Inferior parietal cortex (tissue), 1 donor: ENCODE results near the gene MTHFD2L.
A peak's percentile ranks its signal among the peaks of the same experiment; 100 is the strongest.

ENCODE experiments used
- DNase-seq: peaks from one replicate; pipeline ENCODE4 v3.0.0-alpha.2; 2016; ENCODE audit errors: extremely low spot score

Gene MTHFD2L

DNA sequence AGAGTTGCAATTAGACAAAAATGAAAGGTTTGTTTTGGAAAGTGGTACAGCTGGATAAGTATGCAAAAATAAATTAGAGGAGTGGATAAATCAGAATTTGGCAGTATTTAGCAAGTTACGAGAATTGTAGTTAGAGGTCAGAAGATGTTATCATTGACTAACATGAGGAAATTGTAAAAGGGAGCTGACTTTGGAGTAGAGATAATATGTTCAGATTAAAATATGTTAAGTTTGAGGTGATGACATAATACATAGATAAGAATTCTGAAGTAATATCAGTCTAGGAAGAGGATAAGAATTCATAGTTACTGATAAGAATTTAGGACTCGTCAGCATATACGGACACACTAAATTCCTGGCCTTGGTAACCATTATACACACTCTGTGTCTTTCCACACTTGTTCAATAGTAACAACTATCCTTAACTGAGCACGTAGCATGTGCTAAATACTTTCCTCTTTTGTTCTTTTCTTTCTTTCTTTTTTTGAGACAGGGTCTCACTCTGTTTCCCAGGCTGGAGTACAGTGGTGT is 146.2 kb downstream of the MTHFD2L start:
- no peak for DNase-seq

- no peak for DNase-seq
Measured at GRCh38 chr4:74305000-74305399, 147.1 kb downstream of the MTHFD2L start.

GRCh38 chr4:74307170-74307569 is 149.3 kb downstream of the MTHFD2L start:
- DNase-seq: no peak

DNA sequence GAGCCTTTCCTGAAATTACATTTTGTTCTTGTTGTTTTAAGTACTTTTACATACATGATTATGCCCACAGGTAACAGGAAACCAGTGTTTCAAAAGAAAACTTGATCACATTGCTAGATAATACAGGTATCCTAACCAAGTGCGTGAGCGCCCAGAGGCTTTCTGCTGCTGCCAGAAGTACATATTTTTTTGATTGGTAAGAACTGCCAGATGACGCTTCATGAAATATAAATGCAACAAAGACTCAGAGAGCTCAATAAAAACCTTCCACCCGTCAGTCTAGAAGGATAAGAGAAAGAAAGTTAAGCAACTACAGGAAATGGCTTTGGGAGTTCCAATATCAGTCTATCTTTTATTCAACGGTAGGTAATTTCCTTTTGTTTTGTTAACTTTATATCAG is 150.3 kb downstream of the MTHFD2L start, which contains the start of gene EPGN:
EPGN (plus strand) TSS at position 256 of the 400 bp plus-strand sequence; CDS start at position 320, 64 bp downstream.
- DNase-seq: no peak

DNA sequence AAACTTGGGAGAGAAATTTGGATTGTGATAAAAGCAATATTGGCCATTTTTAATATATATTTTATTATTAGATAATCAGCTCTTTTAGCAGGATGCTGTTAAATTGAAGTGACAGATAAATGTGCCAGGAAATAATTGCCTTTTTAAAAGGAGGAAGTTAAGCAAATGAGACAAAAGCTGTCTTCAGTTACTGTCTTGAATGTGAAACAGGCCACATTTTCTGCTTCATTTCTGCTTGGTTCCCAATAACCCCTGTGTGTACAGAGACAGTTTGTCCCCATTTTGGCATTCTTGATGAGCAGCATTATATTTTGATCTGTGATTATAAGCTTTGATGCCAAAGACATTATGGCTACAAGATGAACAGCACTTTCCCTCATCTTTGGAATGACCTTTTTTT is 151.3 kb downstream of the MTHFD2L start:
- no peak for DNase-seq

DNA sequence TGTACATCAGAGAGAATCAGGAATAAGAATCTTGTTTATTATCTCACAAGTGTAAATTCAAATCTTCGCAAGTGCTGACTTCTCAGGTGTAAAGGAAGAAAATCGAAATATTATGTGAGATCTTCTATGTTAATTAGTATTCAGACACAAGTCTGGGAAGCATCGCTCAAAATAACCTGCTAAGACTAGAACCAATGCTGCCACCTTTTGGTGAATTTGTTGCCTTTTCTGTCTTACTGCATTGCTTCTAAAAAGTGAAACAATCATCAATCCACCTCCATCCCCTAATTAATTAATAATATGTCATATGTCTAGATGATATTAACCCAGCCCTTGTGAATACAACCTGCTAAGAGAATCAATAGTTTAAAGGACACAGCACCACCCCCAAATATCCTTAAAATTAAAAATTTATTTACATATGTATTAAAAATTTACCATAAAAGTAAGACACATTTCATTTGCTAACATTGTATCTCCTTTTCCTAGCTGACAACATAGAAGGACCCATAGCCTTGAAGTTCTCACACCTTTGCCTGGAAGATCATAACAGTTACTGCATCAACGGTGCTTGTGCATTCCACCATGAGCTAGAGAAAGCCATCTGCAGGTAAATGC is 153.9 kb downstream of the MTHFD2L start:
- peak; percentile 81 for DNase-seq

GRCh38 chr4:74314329-74314728 is 156.4 kb downstream of the MTHFD2L start:
- no peak for DNase-seq

DNA sequence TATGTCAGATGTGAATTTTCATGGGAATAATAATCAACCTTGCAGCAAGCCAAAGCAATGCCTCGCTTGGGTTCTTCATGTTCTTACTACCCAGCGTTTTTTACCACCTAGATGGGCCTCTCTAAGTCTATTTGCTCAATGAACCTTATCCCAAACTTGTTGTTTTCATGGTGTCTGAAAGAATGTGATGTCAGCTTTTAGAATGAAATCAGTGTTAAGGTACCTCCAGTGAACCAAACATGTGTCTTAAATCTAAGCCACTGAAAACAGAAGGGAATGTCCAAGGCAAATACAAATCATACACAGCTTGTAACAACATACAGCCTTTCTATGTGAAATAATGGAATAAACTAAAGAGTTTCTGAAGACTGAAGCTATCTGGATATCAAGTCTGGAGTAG is 157.0 kb downstream of the MTHFD2L start:
- no peak for DNase-seq

- DNase-seq: no peak
Measured at GRCh38 chr4:74315376-74315775, 157.5 kb downstream of the MTHFD2L start.

- DNase-seq: no peak
Measured at GRCh38 chr4:74316397-74316796, 158.5 kb downstream of the MTHFD2L start.

DNA sequence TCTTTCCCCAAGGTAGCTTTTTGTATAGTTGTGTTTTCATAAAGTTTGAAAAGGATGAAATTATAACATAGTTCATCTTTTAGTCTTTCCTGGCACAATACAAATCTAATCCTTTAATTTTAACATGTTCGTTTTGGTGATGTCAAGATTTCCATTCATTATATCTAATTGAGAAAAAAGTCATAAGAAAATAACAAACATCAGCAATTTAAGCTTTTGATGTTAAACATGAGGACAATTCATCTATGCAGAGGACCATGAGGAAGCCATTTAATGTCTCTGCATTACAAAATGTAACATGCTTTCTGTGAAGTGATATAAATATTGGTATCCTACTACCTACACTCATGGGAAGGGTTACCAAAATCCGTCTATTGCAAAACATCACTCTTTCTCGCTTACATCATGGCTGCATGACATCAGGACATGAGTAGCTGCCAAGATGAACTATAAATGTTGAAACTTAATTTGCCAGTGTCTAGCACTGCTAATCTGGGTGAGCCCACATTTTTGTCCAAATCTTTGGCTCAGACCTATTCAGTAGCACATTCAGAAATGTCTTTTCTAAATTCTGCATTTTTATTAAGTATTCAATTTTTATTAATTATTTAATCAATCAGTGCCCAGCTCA is 159.8 kb downstream of the MTHFD2L start:
- no peak for DNase-seq

- DNase-seq: no peak
Measured at GRCh38 chr4:74318276-74318675, 160.4 kb downstream of the MTHFD2L start.

DNA sequence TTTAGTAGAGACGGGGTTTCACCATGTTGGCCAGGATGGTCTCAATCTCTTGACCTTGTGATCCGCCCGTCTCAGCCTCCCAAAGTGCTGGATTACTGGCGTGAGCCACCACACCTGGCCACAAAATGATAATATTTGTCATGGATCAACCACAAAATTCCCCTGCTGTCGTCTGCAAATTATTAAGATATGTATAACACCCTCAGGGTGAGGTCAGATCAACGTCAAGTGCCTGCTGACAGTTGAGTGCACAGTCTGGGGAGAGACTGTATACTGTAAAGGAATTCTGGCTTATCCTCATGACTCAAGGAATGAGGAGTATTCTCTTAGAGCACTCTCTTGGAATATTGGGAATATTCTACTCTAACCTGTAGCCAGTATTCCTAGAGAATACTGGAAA is 161.6 kb downstream of the MTHFD2L start:
- DNase-seq: no peak

DNA sequence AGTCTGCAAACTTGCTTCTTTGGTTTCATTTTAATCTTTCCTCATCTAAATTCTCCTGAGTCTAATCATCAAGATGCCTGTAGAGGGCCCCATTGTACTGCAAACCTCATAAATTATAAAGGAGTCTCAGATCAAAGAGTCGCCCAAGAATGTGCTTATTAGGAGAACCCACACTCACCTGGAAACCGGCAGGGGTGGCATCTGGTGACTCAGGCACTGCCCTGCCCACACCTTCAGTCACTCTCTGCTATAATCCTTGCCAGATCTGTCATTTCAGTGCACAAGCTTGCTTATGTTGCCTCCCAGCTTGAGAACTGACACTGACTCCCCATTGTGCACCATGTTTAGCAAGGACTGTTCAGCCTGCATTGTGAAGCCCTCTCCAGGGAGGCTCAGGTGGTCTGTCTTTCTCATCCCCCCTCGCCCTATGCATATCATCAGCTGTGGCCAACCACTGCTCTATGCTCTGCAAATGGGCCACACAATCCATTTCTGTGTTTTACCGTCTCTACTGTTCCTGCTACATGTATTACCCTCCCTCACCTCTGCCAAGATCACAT is 162.7 kb downstream of the MTHFD2L start:
- DNase-seq: peak; percentile 61

DNA sequence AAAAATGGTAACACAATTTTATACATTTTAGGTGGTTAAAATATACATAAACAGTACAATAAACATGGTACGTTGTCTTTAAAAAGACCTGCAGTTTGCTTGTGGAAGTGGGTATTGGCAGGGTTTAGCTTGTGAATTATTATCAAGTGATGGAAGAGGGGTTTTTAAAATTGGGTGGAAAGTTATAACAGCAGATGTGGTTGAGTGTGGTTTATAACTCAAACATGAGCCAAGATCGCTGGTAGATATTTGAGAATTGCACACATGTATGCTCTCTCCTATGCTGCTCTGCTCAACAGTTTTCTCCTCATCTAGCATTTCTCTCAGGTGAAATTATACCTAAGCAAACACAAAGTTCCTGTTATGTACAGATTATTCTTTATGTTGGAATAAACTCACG is 164.4 kb downstream of the MTHFD2L start:
- DNase-seq: no peak

DNA sequence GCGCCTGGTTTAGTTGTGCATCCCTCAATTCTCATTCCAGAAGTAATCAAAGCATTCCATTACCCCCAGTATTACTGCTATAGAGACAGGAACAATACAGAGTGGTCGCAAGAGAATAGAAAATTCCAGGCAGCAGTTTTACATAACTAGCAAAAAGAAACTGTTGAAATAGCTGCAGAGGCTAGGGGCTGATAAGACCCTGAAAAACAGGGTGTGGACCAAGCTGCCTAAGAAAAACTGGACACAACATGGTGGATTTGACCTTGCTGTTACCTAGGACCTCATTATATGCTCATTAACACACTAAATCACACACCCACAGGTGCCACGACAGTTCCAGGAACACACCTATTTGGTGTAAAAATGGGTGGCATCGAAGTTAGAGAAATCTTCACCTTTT is 165.7 kb downstream of the MTHFD2L start:
- DNase-seq: no peak

DNA sequence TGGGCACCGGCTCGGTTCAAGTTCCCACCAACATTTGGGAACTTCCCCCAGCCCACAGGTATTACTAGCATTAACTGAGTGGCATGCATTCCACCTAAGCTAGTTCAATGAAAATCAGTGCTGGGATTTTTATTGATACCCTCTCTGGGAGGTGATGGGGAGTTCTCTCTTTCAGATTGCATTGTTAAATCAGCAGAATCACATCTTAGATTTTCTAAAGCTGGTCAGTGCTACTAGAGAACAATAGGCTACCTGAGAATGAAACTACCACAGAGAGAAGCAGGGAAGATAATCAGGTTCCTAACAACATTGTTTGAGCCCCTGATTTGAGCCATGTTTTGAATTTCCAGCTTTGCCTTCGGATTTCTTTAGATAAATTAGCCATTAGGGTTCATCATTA is 166.3 kb downstream of the MTHFD2L start:
- DNase-seq: no peak

GRCh38 chr4:74325886-74326285 is 168.0 kb downstream of the MTHFD2L start:
- DNase-seq: no peak

DNA sequence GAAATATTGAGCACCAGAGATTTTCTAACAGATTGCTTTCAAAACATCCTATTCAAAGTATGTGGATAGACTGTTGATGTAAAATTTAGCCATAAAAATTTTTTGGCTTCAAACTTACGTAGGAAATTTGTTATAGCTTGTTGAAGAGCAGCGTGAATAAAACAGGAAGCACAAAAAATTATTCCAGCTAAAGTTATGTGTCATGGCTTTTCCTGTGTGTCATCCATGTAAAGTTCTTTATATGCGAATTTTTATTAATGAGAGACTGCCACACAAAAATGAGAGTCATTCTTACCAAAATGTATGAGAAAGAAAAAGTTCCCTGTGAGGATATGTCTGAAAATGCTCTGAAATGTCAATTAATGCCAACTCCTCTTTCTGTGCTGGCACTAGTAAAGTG is 169.8 kb downstream of the MTHFD2L start:
- no peak for DNase-seq

DNA sequence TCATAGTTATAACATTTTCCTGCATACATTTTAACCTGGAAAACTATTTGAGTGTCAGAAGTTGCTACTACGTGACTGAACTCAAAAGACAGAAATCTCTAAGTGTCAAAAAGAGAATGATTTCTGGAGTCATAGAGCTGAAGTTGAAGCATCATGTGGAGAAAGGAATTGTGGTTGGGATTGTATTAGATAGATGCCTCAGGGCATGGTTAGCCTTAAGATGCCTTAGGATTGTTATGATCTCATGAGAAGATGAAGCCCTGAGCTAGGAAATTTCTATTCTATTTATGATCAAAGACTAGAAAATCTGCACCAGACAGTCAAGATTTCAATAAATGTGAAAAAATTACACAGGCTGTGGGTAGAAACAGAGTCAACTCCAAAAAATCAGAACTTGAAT is 170.6 kb downstream of the MTHFD2L start:
- no peak for DNase-seq

DNA sequence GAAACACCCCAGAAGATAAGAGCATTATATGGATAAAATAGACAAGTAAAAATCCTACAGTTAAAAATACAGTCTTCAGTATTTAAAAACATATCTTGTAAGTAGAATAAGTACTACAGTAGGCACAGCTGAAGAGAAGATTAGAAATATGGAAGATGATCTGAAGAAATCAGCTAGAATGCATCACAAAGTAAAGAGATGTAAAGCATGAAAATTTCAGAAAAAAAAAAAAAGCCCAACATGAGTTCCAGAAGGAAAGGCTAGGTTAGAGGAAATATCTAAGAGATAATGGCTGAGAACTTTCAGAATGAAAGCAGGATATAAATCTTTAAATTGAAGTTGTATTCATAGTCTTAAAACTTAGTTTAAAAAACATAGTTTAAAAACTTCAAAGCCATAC is 171.4 kb downstream of the MTHFD2L start:
- DNase-seq: no peak

- DNase-seq: no peak
Measured at GRCh38 chr4:74330295-74330750, 172.4 kb downstream of the MTHFD2L start.

DNA sequence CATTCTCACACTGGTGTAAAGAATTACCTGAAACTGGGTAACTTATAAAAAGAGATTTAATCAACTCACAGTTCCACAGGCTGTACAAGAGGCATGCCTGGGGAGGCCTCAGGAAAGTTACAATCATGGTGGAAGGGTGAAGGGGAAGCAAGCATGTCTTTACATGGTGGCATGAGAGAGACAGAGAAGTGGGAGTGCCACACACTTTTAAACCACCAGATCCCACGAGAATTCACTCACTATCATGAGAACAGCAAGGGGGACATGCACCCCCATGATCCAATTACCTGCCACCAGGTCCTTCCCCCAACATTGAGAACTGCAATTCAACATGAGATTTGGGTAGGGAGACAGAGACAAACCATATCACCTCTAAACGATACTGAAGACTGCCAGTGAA is 173.3 kb downstream of the MTHFD2L start:
- no peak for DNase-seq
